Ectodermal cell (in vitro differentiated cells): ENCODE results near the gene VPS45.
"Not testable (repeated sequence)": the region's sequence is repeated elsewhere in the genome, so short reads cannot be mapped to it uniquely, and the experiment has no call there.

Source experiments
- H3K27ac ChIP-seq: 2 replicates; pipeline ENCODE4 v1.7.0; 2013; ENCODE audit warnings: mild to moderate bottlenecking, low read depth, low read length; ENCODE audit not compliant: insufficient read depth, poor library complexity, severe bottlenecking
- H3K27me3 ChIP-seq: 2 replicates; pipeline ENCODE4 v1.7.0; 2013; ENCODE audit warnings: mild to moderate bottlenecking, low read length; ENCODE audit not compliant: insufficient read depth, control insufficient read depth, poor library complexity, severe bottlenecking
- H3K36me3 ChIP-seq: one replicate; pipeline ENCODE4 v1.7.0; 2013; ENCODE audit warnings: low read length; ENCODE audit not compliant: control insufficient read depth, insufficient read depth
- H3K4me1 ChIP-seq: one replicate; pipeline ENCODE4 v1.7.0; 2013; ENCODE audit warnings: low read length; ENCODE audit not compliant: control insufficient read depth, insufficient read depth
- H3K4me3 ChIP-seq: 2 replicates; pipeline ENCODE4 v1.7.0; 2013; ENCODE audit warnings: low read depth, low read length, control low read depth; ENCODE audit not compliant: insufficient read depth
- H3K9me3 ChIP-seq: 2 replicates; pipeline ENCODE4 v1.7.0; 2013; ENCODE audit warnings: mild to moderate bottlenecking, low read length, moderate library complexity; ENCODE audit not compliant: control insufficient read depth
- WGBS, 2 experiments: methylation state at CpG; one replicate each; pipeline ENCODE4 v1.1.7; 2013; ENCODE audit warnings: missing lambda C conversion rate in 2 of 2; 5-methylcytosine and 5-hydroxymethylcytosine counted together

Gene VPS45

GRCh38 chr1:150051905-150052412 lies 15.6 kb upstream of the VPS45 start:
- not testable (repeated sequence) for H3K27me3 ChIP-seq, H3K27ac ChIP-seq, H3K36me3 ChIP-seq, H3K4me1 ChIP-seq, H3K9me3 ChIP-seq, H3K4me3 ChIP-seq
- WGBS, 2 experiments: 72 to 77% methylated on average over 3 of the region's 3 CpGs

GRCh38 chr1:150053926-150054325 lies 13.7 kb upstream of the VPS45 start:
- Histone ChIP-seq H3K4me3 (no peak overlapping the region), H3K27me3 (no peaks in the 10 kb centered on the region), H3K36me3 (no peaks in the 10 kb centered on the region), H3K9me3 (no peaks in the 10 kb centered on the region), H3K27ac (no peak overlapping the region), H3K4me1 (no peaks in the 10 kb centered on the region)
- WGBS, 2 experiments: 85 to 91% methylated on average over 3 of the region's 3 CpGs

- H3K4me3 ChIP-seq, H3K27ac ChIP-seq, H3K9me3 ChIP-seq, H3K27me3 ChIP-seq, H3K36me3 ChIP-seq, H3K4me1 ChIP-seq: not testable (repeated sequence)
- WGBS, 2 experiments: 93 to 98% methylated on average over 4 of the region's 4 CpGs
Measured at GRCh38 chr1:150055507-150055906, 12.1 kb upstream of the VPS45 start.

GRCh38 chr1:150056407-150056806 lies 11.2 kb upstream of the VPS45 start:
- no peaks in the 10 kb centered on the region for H3K27me3 ChIP-seq
- 96 to 100% methylated on average over 1 of the region's 1 CpG for WGBS, 2 experiments
- H3K9me3 ChIP-seq: no peaks in the 10 kb centered on the region

GRCh38 chr1:150060260-150060659 lies 7.3 kb upstream of the VPS45 start:
- H3K27me3 ChIP-seq: no peaks in the 10 kb centered on the region
- no peak overlapping the region for H3K4me3 ChIP-seq
- no peaks in the 10 kb centered on the region for H3K4me1 ChIP-seq
- H3K36me3 ChIP-seq: no peaks in the 10 kb centered on the region
- H3K9me3 ChIP-seq: no peaks in the 10 kb centered on the region
- H3K27ac ChIP-seq: no peak overlapping the region
- WGBS, 2 experiments: 88 to 97% methylated on average over 4 of the region's 4 CpGs

More at GRCh38 chr1:150056407-150056806, 11.2 kb upstream of the VPS45 start:
- H3K27ac ChIP-seq: no peak overlapping the region
- no peak overlapping the region for H3K4me3 ChIP-seq
- no peaks in the 10 kb centered on the region for H3K4me1 ChIP-seq
- H3K36me3 ChIP-seq: no peaks in the 10 kb centered on the region

- H3K36me3 ChIP-seq: no peaks in the 10 kb centered on the region
- H3K27me3 ChIP-seq: no peaks in the 10 kb centered on the region
- no peak overlapping the region for H3K27ac ChIP-seq
- H3K9me3 ChIP-seq: no peaks in the 10 kb centered on the region
- no peak overlapping the region for H3K4me3 ChIP-seq
- WGBS, 2 experiments: 88 to 93% methylated on average over 3 of the region's 3 CpGs
- H3K4me1 ChIP-seq: peaks cover 3% of the 10 kb centered on the region
Measured at GRCh38 chr1:150061632-150062101, 5.9 kb upstream of the VPS45 start.

- Histone ChIP-seq H3K9me3 (no peaks in the 10 kb centered on the region), H3K4me3 (no peak overlapping the region), H3K36me3 (no peaks in the 10 kb centered on the region), H3K4me1 (peaks cover 3% of the 10 kb centered on the region), H3K27me3 (no peaks in the 10 kb centered on the region), H3K27ac (no peak overlapping the region)
- 89 to 91% methylated on average over 3 to 4 of the region's 4 CpGs for WGBS, 2 experiments
Measured at GRCh38 chr1:150062113-150062512, 5.5 kb upstream of the VPS45 start.

GRCh38 chr1:150065184-150065871 lies 2.2 kb upstream of the VPS45 start:
- Histone ChIP-seq H3K27ac (no peak overlapping the region), H3K4me3 (no peak overlapping the region), H3K27me3 (no peaks in the 10 kb centered on the region), H3K36me3 (peaks cover 7% of the 10 kb centered on the region), H3K9me3 (no peaks in the 10 kb centered on the region), H3K4me1 (peaks cover 3% of the 10 kb centered on the region)
- 95 to 96% methylated on average over 4 of the region's 5 CpGs for WGBS, 2 experiments

- peak overlapping the region; percentile 98 for H3K27ac ChIP-seq
- H3K9me3 ChIP-seq: no peaks in the 10 kb centered on the region
- peaks cover 7% of the 10 kb centered on the region for H3K36me3 ChIP-seq
- H3K27me3 ChIP-seq: no peaks in the 10 kb centered on the region
- H3K4me3 ChIP-seq: peak overlapping the region; percentile 85
- peaks cover 3% of the 10 kb centered on the region for H3K4me1 ChIP-seq
Measured at GRCh38 chr1:150066328-150066727, 1.2 kb upstream of the VPS45 start.

GRCh38 chr1:150066838-150067183 lies 765 bp upstream of the VPS45 start:
- Histone ChIP-seq H3K4me3 (peak overlapping the region; percentile 85), H3K27ac (peak overlapping the region; percentile 98), H3K36me3 (peaks cover 7% of the 10 kb centered on the region), H3K9me3 (no peaks in the 10 kb centered on the region), H3K4me1 (peaks cover 3% of the 10 kb centered on the region), H3K27me3 (no peaks in the 10 kb centered on the region)
- WGBS, 2 experiments: 0 to 1% methylated on average over 18 of the region's 18 CpGs

GRCh38 chr1:150068109-150068435 lies 496 bp downstream of the VPS45 start:
- Histone ChIP-seq H3K36me3 (peaks cover 14% of the 10 kb centered on the region), H3K27ac (no peak overlapping the region), H3K9me3 (no peaks in the 10 kb centered on the region), H3K27me3 (no peaks in the 10 kb centered on the region), H3K4me3 (peak overlapping the region; percentile 85), H3K4me1 (peaks cover 3% of the 10 kb centered on the region)
- 35 to 48% methylated on average over 2 of the region's 2 CpGs for WGBS, 2 experiments
